ENCODE measurements around the gene SDCBP2.

DNA sequence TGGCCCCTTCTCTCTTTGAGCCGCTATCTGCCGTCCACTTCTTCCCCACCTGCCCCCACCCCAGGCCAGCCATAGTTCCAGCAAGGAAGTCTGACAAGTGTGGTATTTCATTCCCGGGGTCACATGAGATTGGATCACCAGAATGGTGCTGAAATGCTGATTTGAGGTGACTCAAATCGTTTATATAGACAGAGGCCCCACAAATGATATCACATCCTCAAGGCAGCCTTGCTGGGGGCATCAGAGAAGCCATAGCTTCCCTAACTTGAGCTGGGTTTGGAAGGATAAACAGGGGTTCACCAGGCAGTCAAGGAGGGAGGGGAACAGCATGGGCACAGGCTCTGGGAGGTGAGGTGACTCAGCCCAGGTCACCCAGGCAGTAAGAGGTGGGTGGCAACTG is 9.9 kb downstream of the SDCBP2 start:
- TF ChIP-seq MAZ (IDR thresholded peaks at IDR 0.05; ENCODE audit: borderline replicate concordance, low read depth, low read length): no peak
- no peak for TF ChIP-seq SREBF2 (IDR thresholded peaks at IDR 0.05)
- TF ChIP-seq, protein P1, sequence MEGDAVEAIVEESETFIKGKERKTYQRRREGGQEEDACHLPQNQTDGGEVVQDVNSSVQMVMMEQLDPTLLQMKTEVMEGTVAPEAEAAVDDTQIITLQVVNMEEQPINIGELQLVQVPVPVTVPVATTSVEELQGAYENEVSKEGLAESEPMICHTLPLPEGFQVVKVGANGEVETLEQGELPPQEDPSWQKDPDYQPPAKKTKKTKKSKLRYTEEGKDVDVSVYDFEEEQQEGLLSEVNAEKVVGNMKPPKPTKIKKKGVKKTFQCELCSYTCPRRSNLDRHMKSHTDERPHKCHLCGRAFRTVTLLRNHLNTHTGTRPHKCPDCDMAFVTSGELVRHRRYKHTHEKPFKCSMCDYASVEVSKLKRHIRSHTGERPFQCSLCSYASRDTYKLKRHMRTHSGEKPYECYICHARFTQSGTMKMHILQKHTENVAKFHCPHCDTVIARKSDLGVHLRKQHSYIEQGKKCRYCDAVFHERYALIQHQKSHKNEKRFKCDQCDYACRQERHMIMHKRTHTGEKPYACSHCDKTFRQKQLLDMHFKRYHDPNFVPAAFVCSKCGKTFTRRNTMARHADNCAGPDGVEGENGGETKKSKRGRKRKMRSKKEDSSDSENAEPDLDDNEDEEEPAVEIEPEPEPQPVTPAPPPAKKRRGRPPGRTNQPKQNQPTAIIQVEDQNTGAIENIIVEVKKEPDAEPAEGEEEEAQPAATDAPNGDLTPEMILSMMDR (IDR thresholded peaks at IDR 0.05): no peak
- no peak for TF ChIP-seq NR3C1 (IDR thresholded peaks at IDR 0.05)
- no peak for TF ChIP-seq NPAS2 (CRISPR knock-in tag; IDR thresholded peaks at IDR 0.05; ENCODE audit: borderline replicate concordance)
- no peak for TF ChIP-seq JUNB (IDR thresholded peaks at IDR 0.05)
- TF ChIP-seq, protein P2, sequence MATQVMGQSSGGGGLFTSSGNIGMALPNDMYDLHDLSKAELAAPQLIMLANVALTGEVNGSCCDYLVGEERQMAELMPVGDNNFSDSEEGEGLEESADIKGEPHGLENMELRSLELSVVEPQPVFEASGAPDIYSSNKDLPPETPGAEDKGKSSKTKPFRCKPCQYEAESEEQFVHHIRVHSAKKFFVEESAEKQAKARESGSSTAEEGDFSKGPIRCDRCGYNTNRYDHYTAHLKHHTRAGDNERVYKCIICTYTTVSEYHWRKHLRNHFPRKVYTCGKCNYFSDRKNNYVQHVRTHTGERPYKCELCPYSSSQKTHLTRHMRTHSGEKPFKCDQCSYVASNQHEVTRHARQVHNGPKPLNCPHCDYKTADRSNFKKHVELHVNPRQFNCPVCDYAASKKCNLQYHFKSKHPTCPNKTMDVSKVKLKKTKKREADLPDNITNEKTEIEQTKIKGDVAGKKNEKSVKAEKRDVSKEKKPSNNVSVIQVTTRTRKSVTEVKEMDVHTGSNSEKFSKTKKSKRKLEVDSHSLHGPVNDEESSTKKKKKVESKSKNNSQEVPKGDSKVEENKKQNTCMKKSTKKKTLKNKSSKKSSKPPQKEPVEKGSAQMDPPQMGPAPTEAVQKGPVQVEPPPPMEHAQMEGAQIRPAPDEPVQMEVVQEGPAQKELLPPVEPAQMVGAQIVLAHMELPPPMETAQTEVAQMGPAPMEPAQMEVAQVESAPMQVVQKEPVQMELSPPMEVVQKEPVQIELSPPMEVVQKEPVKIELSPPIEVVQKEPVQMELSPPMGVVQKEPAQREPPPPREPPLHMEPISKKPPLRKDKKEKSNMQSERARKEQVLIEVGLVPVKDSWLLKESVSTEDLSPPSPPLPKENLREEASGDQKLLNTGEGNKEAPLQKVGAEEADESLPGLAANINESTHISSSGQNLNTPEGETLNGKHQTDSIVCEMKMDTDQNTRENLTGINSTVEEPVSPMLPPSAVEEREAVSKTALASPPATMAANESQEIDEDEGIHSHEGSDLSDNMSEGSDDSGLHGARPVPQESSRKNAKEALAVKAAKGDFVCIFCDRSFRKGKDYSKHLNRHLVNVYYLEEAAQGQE (IDR thresholded peaks at IDR 0.05): no peak
- TF ChIP-seq POLR2A (IDR thresholded peaks at IDR 0.05; ENCODE audit: low read length): no peak
